Liver (tissue), 9 donors: ENCODE measurements around the gene CREB3L2. TPM values are rescaled to one million over a fixed set of nuclear protein-coding genes. Genes with fewer than 3 reads are reported as not detected.

Experiments
- DNase-seq: peaks from one replicate; pipeline ENCODE4 v3.0.0-alpha.2; 2017; ENCODE audit warnings: low spot score
- H3K27ac ChIP-seq, 2 donors: one replicate each; pipeline ENCODE4 v1.7.0; 2013; ENCODE audit warnings: inconsistent platforms in 2 of 2, low read length in 2 of 2, control low read depth in 1 of 2, low read depth in 1 of 2, mild to moderate bottlenecking in 1 of 2
- H3K27me3 ChIP-seq, 4 donors: one replicate each; pipeline versions ENCODE4 v1.6.1 to v1.7.0; 2013; ENCODE audit warnings: low read length in 3 of 4, inconsistent platforms in 1 of 4, mild to moderate bottlenecking in 1 of 4, moderate library complexity in 1 of 4; ENCODE audit not compliant: control insufficient read depth in 4 of 4, insufficient read depth in 4 of 4
- H3K36me3 ChIP-seq, 4 donors: one replicate each; pipeline versions ENCODE4 v1.6.1 to v1.7.0; 2013; ENCODE audit warnings: low read length in 3 of 4, mild to moderate bottlenecking in 3 of 4, low read depth in 1 of 4, moderate library complexity in 1 of 4; ENCODE audit not compliant: control insufficient read depth in 4 of 4, insufficient read depth in 3 of 4
- H3K4me1 ChIP-seq, 4 donors: one replicate each; pipeline versions ENCODE4 v1.6.1 to v1.7.0; 2013; ENCODE audit warnings: low read length in 3 of 4, mild to moderate bottlenecking in 3 of 4, moderate library complexity in 1 of 4; ENCODE audit not compliant: control insufficient read depth in 4 of 4, insufficient read depth in 4 of 4
- H3K4me3 ChIP-seq, 3 donors: one replicate each; pipeline versions ENCODE4 v1.6.1 to v1.7.0; 2013; ENCODE audit warnings: low read length in 3 of 3, control low read depth in 1 of 3, low read depth in 1 of 3, mild to moderate bottlenecking in 1 of 3
- H3K9ac ChIP-seq, 2 donors: one replicate each; pipeline ENCODE4 v1.7.0; 2013; ENCODE audit warnings: low read length in 2 of 2, mild to moderate bottlenecking in 2 of 2, moderate library complexity in 2 of 2, control low read depth in 1 of 2, low read depth in 1 of 2
- H3K9me3 ChIP-seq, 4 donors: one replicate each; pipeline versions ENCODE4 v1.6.1 to v1.7.0; 2013; ENCODE audit warnings: low read length in 3 of 4; ENCODE audit not compliant: control insufficient read depth in 4 of 4
- ATF3 ChIP-seq: IDR thresholded peaks from 2 replicates; pipeline ENCODE4 v1.6.1; 2016; ENCODE audit warnings: antibody characterized with exemption
- CTCF ChIP-seq: fragments of 150-350 bp; IDR thresholded peaks from 2 replicates; pipeline ENCODE4 v1.5.1; 2017; ENCODE audit warnings: improper control_type of control experiment, low read depth, low read length; ENCODE audit not compliant: missing input control
- EGR1 ChIP-seq, 2 donors: IDR thresholded peaks; 2 replicates each; pipeline ENCODE4 v1.6.1; 2016 to 2018; ENCODE audit warnings: antibody characterized with exemption in 2 of 2, low read depth in 2 of 2
- FOXA1 ChIP-seq: IDR thresholded peaks from 2 replicates; pipeline ENCODE4 v1.6.1; 2016; ENCODE audit warnings: antibody characterized with exemption
- FOXA2 ChIP-seq: IDR thresholded peaks from 2 replicates; pipeline ENCODE4 v1.6.1; 2016; ENCODE audit warnings: antibody characterized with exemption
- GABPA ChIP-seq, 2 donors: IDR thresholded peaks in 1 of 2; conservative IDR thresholded peaks in 1 of 2; 2 replicates each; pipeline ENCODE4 v1.6.1; 2016; ENCODE audit warnings: antibody characterized with exemption in 2 of 2, mild to moderate bottlenecking in 1 of 2, moderate library complexity in 1 of 2
- HNF4A ChIP-seq, 2 donors: conservative IDR thresholded peaks; 2 replicates each; pipeline ENCODE4 v1.6.1; 2016; ENCODE audit warnings: antibody characterized with exemption in 2 of 2, mild to moderate bottlenecking in 2 of 2
- HNF4G ChIP-seq: IDR thresholded peaks from 2 replicates; pipeline ENCODE4 v1.6.1; 2016; ENCODE audit warnings: antibody characterized with exemption
- JUND ChIP-seq, 2 donors: IDR thresholded peaks; 2 replicates each; pipeline ENCODE4 v1.6.1; 2016; ENCODE audit warnings: antibody characterized with exemption in 2 of 2
- MAX ChIP-seq: IDR thresholded peaks from 2 replicates; pipeline ENCODE4 v1.6.1; 2016; ENCODE audit warnings: antibody characterized with exemption
- NR2F2 ChIP-seq: IDR thresholded peaks from 2 replicates; pipeline ENCODE4 v1.6.1; 2016; ENCODE audit warnings: antibody characterized with exemption
- RAD21 ChIP-seq, 2 donors: IDR thresholded peaks; 2 replicates each; pipeline ENCODE4 v1.6.1; 2016; ENCODE audit warnings: antibody characterized with exemption in 2 of 2, mild to moderate bottlenecking in 2 of 2
- REST ChIP-seq: IDR thresholded peaks from 2 replicates; pipeline ENCODE4 v1.6.1; 2016; ENCODE audit warnings: antibody characterized with exemption, mild to moderate bottlenecking
- RXRA ChIP-seq, 2 donors: IDR thresholded peaks; 2 replicates each; pipeline ENCODE4 v1.6.1; 2017 to 2018; ENCODE audit warnings: antibody characterized with exemption in 2 of 2, mild to moderate bottlenecking in 1 of 2
- SP1 ChIP-seq: IDR thresholded peaks from 2 replicates; pipeline ENCODE4 v1.6.1; 2018; ENCODE audit warnings: antibody characterized with exemption, mild to moderate bottlenecking
- TAF1 ChIP-seq: conservative IDR thresholded peaks from 2 replicates; pipeline ENCODE4 v1.6.1; 2016; ENCODE audit warnings: antibody characterized with exemption, mild to moderate bottlenecking
- YY1 ChIP-seq: IDR thresholded peaks from 2 replicates; pipeline ENCODE4 v1.6.1; 2016; ENCODE audit warnings: antibody characterized with exemption, mild to moderate bottlenecking
- ZBTB33 ChIP-seq: IDR thresholded peaks from 2 replicates; pipeline ENCODE4 v1.6.1; 2016; ENCODE audit warnings: antibody characterized with exemption
- WGBS: extraction: QIAGEN DNeasy Blood & Tissue Kit; methylation state at CpG from one replicate; pipeline ENCODE4 v1.1.7; 2013; 5-methylcytosine and 5-hydroxymethylcytosine counted together
- polyA plus RNA-seq, 2 donors: library from polyadenylated mRNA; stranded (reverse) in 1 of 2; unstranded in 1 of 2; fragments of 200-250 nt in 1 of 2; fragments of >200 nt in 1 of 2; fragmentation: Nextera tagmentation in 1 of 2; extraction: Ambion mirVana in 1 of 2; gene quantifications; one replicate each; pipeline versions ENCODE4 v1.2.1 to v1.2.3, GENCODE V29; 2013 to 2015
- total RNA-seq, 2 donors: library from RNA; depleted of rRNA; stranded (reverse); fragments of >200 nt; gene quantifications; one replicate each; pipeline ENCODE4 v1.2.3, GENCODE V29; 2014
- donor health status: healthy.
- donor health status: healthy.
- donor health status: healthy.
- donor health status: healthy.
- donor health status: healthy.

Gene CREB3L2
- total and polyA plus RNA-seq, 4 donors = 6.7 to 16.6 (median 9.9) TPM

- Histone ChIP-seq H3K27ac (peak overlapping the region; percentile 36 to 57), H3K9me3 (no peaks in the 10 kb centered on the region), H3K4me1 (peaks cover 7 to 30% (median 20%) of the 10 kb centered on the region in 4 donors), H3K9ac (no peak overlapping the region), H3K27me3 (no peaks in the 10 kb centered on the region), H3K36me3 (no peaks in the 10 kb centered on the region), H3K4me3 (no peak overlapping the region)
- TF ChIP-seq ZBTB33 (no peak), RAD21 (IDR thresholded peaks at IDR 0.05) (peak in 1 of 2 donors; percentile 4), ATF3 (no peak), NR2F2 (peak; percentile 90), JUND (IDR thresholded peaks at IDR 0.05) (no peak), FOXA2 (no peak), RXRA (IDR thresholded peaks at IDR 0.05) (peak in 1 of 2 donors; percentile 13), CTCF (no peak), SP1 (peak; percentile 20), FOXA1 (no peak), YY1 (no peak), HNF4A (conservative IDR thresholded peaks at IDR 0.05) (no peak), EGR1 (IDR thresholded peaks at IDR 0.05; ENCODE audit: low read depth in 2 of 2) (no peak), HNF4G (no peak), GABPA (IDR thresholded peaks at IDR 0.05 in 1 of 2, conservative IDR thresholded peaks at IDR 0.05 in 1 of 2) (no peak), TAF1 (no peak), MAX (peak; percentile 46), REST (no peak)
- no peak for DNase-seq
- WGBS = 70% methylated on average over 5 of the region's 5 CpGs
Measured at GRCh38 chr7:137990251-137990941, 11.5 kb downstream of the CREB3L2 start.
